ENCODE measurements around the gene DACT2. TPM values are rescaled to one million over a fixed set of nuclear protein-coding genes. Genes with fewer than 3 reads are reported as not detected.

The DACT2 gene
- total and polyA plus RNA-seq, 2 of the 8 experiments (the other 6 are each of a cell fraction or from before 2014, with no cell fraction given), result 2.9 to 3.1 TPM

- Histone ChIP-seq H3K56ac (replicated peaks; ENCODE audit: insufficient read length, low read depth, low read length) (no peak overlapping the region), H3K14ac (ENCODE audit: insufficient read length) (no peak overlapping the region), H3K36me3 (ENCODE audit: control insufficient read depth in 2 of 4, insufficient read depth in 4 of 4, low read length in 3 of 4) (peaks cover 0 to 8% (median 0%) of the 10 kb centered on the region in 4 experiments; a peak in 2 of 8 replicates), H4K8ac (ENCODE audit: extremely low read depth, insufficient read depth, low read length) (no peak overlapping the region), H2AK5ac (ENCODE audit: low read depth, low read length) (no peak overlapping the region), H2BK5ac (ENCODE audit: low read depth, low read length) (no peak overlapping the region), H2BK120ac (replicated peaks; ENCODE audit: low read depth, low read length) (no peak overlapping the region), H3K27ac (ENCODE audit: low read depth, low read length) (no peak overlapping the region), H3K18ac (ENCODE audit: extremely low read depth, low read length) (no peak overlapping the region), H2BK12ac (ENCODE audit: low read depth, low read length) (no peak overlapping the region), H3K9me3 (ENCODE audit: insufficient read depth in 2 of 2, low read depth in 1 of 2, low read length in 1 of 2) (no peaks in the 10 kb centered on the region), H2AFZ (ENCODE audit: low read length) (no peak overlapping the region), H2BK20ac (ENCODE audit: low read length) (no peak overlapping the region), H3K23me2 (ENCODE audit: low read depth, low read length) (peaks cover 4% of the 10 kb centered on the region; the same call in 1 of the 2 replicates), H3K4me1 (replicated peaks in 1 of 4; ENCODE audit: control insufficient read depth in 3 of 4, insufficient read depth in 4 of 4, low read length in 3 of 4) (peaks cover 10 to 16% (median 14%) of the 10 kb centered on the region in 4 experiments), H2BK15ac (ENCODE audit: low read length) (no peak overlapping the region), H3K4me2 (ENCODE audit: insufficient read depth in 1 of 2, low read depth in 2 of 2, low read length in 2 of 2) (no peak overlapping the region), H3K4ac (replicated peaks; ENCODE audit: insufficient read length, low read depth, low read length) (no peak overlapping the region), H3K79me2 (ENCODE audit: control insufficient read depth in 1 of 2, insufficient read depth in 2 of 2, low read length in 2 of 2) (no peaks in the 10 kb centered on the region), H3K27me3 (replicated peaks in 1 of 4; ENCODE audit: control insufficient read depth in 3 of 4, extremely low read depth in 1 of 4, insufficient read depth in 3 of 4, low read length in 3 of 4) (no peaks in the 10 kb centered on the region; a peak in 1 of 7 replicates), H3K79me1 (ENCODE audit: low read depth, low read length) (no peaks in the 10 kb centered on the region), H3K23ac (ENCODE audit: insufficient read length) (no peak overlapping the region), H4K5ac (ENCODE audit: insufficient read length, low read depth, low read length) (no peak overlapping the region), H3K4me3 (ENCODE audit: extremely low read depth in 1 of 4, insufficient read depth in 2 of 4, low read depth in 3 of 4, low read length in 4 of 4) (no peak overlapping the region), H4K91ac (replicated peaks; ENCODE audit: insufficient read length, low read length) (no peak overlapping the region), H3K9ac (replicated peaks in 1 of 4; ENCODE audit: extremely low read depth in 1 of 4, low read depth in 3 of 4, low read length in 3 of 4) (no peak overlapping the region), H4K20me1 (replicated peaks in 1 of 2; ENCODE audit: control insufficient read depth in 1 of 2, insufficient read depth in 2 of 2, low read length in 2 of 2) (peaks cover 0 to 1% of the 10 kb centered on the region in 2 experiments)
- DNase-seq (ENCODE audit: low read depth in 1 of 2, low spot score in 2 of 2) (no peak), FAIRE-seq (no peak)
- WGBS, 2 experiments (ENCODE audit: extremely low coverage in 1 of 2, insufficient coverage in 1 of 2, insufficient read length in 1 of 2, insufficient replicate concordance in 2 of 2, low coverage in 1 of 2, low lambda C conversion rate in 2 of 2, missing lambda C conversion rate in 1 of 2), result 85% methylated on average over 6 of the region's 11 CpGs; no CpG with 5 or more reads in 1 of the 2 experiments
- POLR2A ChIA-PET (ENCODE audit: partially characterized antibody), result interaction anchor here (0.7 to 1.3 kb wide), 2 partner anchors 10 to 11 kb away, joined by 3 read pairs; no protein-coding TSS in a partner anchor
- TF ChIP-seq GABPA (IDR thresholded peaks at IDR 0.05; ENCODE audit: borderline replicate concordance, insufficient read depth, low read length), result no peak
- CTCF ChIA-PET (ENCODE audit: partially characterized antibody), result interaction anchor here (1.0 kb wide), 2 partner anchors 8 to 45 kb away, joined by 3 read pairs; no protein-coding TSS in a partner anchor
These were observed 9.2 kb downstream of the DACT2 start for GRCh38 chr6:168310403-168310802.
